Lower leg skin (tissue), 4 donors: ENCODE results near the gene HGF. TPM values are rescaled to one million over a fixed set of nuclear protein-coding genes. Genes with fewer than 3 reads are reported as not detected.

Experiments
- DNase-seq, 2 donors: peaks; one replicate each; pipeline ENCODE4 v3.0.0-alpha.2; 2019; ENCODE audit warnings: low spot score in 2 of 2
- H3K4me3 ChIP-seq: fragments of 200-600 bp; sonication (generic); 2 replicates; pipeline ENCODE4 v1.5.1; 2017; ENCODE audit warnings: mild to moderate bottlenecking, low read depth; ENCODE audit not compliant: poor library complexity, severe bottlenecking
- CTCF ChIP-seq, 3 donors: fragments of 450-650 bp; IDR thresholded peaks; one replicate each; pipeline ENCODE4 v1.5.1; 2016; ENCODE audit warnings: antibody characterized with exemption in 3 of 3, mild to moderate bottlenecking in 3 of 3, moderate library complexity in 2 of 3
- POLR2A ChIP-seq, 2 donors: fragments of 450-650 bp; IDR thresholded peaks; one replicate each; pipeline ENCODE4 v1.6.1; 2016 to 2017; ENCODE audit warnings: antibody characterized with exemption in 2 of 2, mild to moderate bottlenecking in 1 of 2, moderate library complexity in 1 of 2
- WGBS, 2 donors: methylation state at CpG; one replicate each; pipeline ENCODE4 v1.1.5; 2018; 5-methylcytosine and 5-hydroxymethylcytosine counted together
- intact Hi-C: fragments of 100-400 bp; cut with DNase I; formaldehyde crosslinking; loops from one replicate; pipeline ENCODE4 v1.15.0; 2023; ENCODE audit warnings: low total_unique reads
- total RNA-seq, 4 donors: library from RNA; depleted of rRNA; stranded (reverse); fragments of >200 nt; gene quantifications; one replicate each; pipeline ENCODE4 v1.1.0, GENCODE V29; 2016

The HGF gene
- total RNA-seq, 4 donors from 2014 or later = 0.91 to 1.5 (median 1.3) TPM

- no peak for DNase-seq
- intact Hi-C loops = no loop called here
- no peak overlapping the region for H3K4me3 ChIP-seq
- WGBS, 2 donors = 88 to 96% methylated on average over 1 of the region's 1 CpG
- TF ChIP-seq CTCF (IDR thresholded peaks at IDR 0.05) = no peak
- TF ChIP-seq POLR2A (IDR thresholded peaks at IDR 0.05) = no peak
These were observed 97.0 kb downstream of the HGF start for GRCh38 chr7:81672872-81673271.

GRCh38 chr7:81669476-81670105 is 100.3 kb downstream of the HGF start:
- DNase-seq = no peak
- intact Hi-C loops = no loop called here
- WGBS, 2 donors = 78% methylated on average over 3 of the region's 3 CpGs
- TF ChIP-seq CTCF (IDR thresholded peaks at IDR 0.05) = no peak
- TF ChIP-seq POLR2A (IDR thresholded peaks at IDR 0.05) = no peak
- H3K4me3 ChIP-seq = no peak overlapping the region

- DNase-seq = no peak
- WGBS, 2 donors = 70 to 82% methylated on average over 1 of the region's 1 CpG
- intact Hi-C loops = no loop called here
- TF ChIP-seq CTCF (IDR thresholded peaks at IDR 0.05) = no peak
- TF ChIP-seq POLR2A (IDR thresholded peaks at IDR 0.05) = no peak
- H3K4me3 ChIP-seq = no peak overlapping the region
These were observed 103.6 kb downstream of the HGF start for GRCh38 chr7:81666209-81666608.

DNA sequence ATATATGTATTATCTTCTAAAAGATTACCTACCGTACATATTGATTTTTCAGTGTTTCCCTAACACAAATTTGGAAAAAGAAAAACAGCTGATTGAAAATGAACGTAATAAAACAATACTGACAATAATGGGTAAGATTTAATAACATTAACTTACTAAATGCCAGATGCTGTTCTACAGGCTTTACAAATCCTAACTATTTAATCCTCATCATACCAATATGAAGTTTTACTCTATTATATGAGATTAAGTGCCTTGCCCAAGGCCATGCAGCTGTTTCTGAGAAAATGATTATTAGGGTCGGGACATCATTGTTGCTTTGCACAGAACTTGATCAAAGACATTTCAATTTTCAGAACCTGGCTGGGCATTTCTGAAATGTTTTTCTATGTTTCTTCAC is 104.6 kb downstream of the HGF start:
- 60 to 61% methylated on average over 3 of the region's 3 CpGs for WGBS, 2 donors

DNA sequence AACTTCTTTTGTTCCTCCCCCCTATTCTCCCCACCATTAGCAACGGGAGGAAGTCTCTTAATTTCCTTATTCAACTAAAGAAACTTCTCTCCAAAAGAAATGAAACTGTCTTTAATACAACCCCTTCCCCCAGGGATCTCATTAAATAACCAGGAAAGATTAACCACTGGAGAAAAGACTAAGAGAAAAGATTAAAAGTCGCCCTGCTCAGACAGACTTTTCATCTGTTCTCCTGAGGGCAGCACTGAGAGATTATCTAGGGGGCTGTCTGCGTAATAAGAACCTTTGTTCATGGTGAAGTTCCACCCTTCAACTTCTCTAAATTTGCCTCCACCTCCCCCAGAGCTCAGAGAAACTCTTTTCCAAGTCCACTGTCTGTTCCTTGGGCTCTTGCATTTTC is 105.5 kb downstream of the HGF start:
- no peak for TF ChIP-seq POLR2A (IDR thresholded peaks at IDR 0.05)
- TF ChIP-seq CTCF (IDR thresholded peaks at IDR 0.05) = no peak
- 39 to 50% methylated on average over 3 of the region's 3 CpGs for WGBS, 2 donors
- intact Hi-C loops = no loop called here
- DNase-seq = no peak
- H3K4me3 ChIP-seq = no peak overlapping the region

More for the DNA sequence above, 104.6 kb downstream of the HGF start:
- TF ChIP-seq CTCF (IDR thresholded peaks at IDR 0.05) (no peak), POLR2A (IDR thresholded peaks at IDR 0.05) (no peak)
- no peak overlapping the region for H3K4me3 ChIP-seq
- intact Hi-C loops = no loop called here
- no peak for DNase-seq

DNA sequence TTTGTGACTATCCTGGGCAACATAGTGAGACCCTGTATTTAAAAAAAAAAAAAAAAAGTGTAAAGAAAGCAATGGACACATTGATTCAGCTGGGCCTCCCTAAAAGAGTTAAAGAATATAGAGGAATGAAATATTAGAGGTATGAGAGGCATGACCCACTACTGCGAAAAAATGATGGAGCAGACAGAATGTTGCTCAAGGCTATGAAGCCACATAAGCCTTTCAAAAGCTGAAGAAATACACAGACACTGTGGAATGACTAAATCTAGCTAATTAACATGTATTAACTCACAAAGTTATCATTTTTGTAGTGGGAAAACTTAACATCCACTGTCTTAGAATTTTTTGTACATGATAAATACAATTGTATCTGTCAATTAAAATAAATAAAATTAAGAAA is 107.3 kb downstream of the HGF start:
- no peak for DNase-seq
- TF ChIP-seq CTCF (IDR thresholded peaks at IDR 0.05) (no peak), POLR2A (IDR thresholded peaks at IDR 0.05) (no peak)
- H3K4me3 ChIP-seq = no peak overlapping the region
- intact Hi-C loops = no loop called here
- WGBS, 2 donors = 54 to 61% methylated on average over 1 of the region's 1 CpG
